Loucy (cell line): ENCODE results near the gene CD86.

Experiments
- EZH2phosphoT487 ChIP-seq: fragments of 200-600 bp; IDR thresholded peaks from 2 replicates; pipeline ENCODE4 v1.6.1; 2018; ENCODE audit warnings: antibody characterized with exemption, mild to moderate bottlenecking, moderate library complexity, borderline replicate concordance
- TF ChIP-seq, protein P1 (sequence below): fragments of 200-600 bp; sonication (generic); conservative IDR thresholded peaks from 2 replicates; pipeline ENCODE4 v1.5.1; 2014; ENCODE audit warnings: mild to moderate bottlenecking, antibody characterized with exemption, low read length

DNA sequence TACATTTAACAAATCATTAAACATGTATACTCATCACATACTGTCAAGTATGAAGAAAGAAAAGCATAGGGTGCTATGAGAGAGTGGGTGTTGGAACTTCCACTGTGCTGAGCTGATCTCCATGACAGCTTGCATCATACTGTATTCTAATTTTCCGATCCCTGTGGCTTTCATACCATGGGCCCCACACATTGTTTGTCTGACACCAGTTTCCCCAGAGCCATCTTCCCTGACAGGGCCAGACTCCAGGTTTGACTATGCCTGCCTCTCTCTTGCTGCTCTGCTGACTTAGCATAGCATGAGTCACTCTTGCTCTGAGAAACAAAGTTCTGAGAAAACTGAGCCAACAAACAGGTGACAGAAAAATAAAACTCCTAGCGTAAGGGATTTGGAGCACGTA lies 91.3 kb downstream of the CD86 start:
- TF ChIP-seq, protein P1, sequence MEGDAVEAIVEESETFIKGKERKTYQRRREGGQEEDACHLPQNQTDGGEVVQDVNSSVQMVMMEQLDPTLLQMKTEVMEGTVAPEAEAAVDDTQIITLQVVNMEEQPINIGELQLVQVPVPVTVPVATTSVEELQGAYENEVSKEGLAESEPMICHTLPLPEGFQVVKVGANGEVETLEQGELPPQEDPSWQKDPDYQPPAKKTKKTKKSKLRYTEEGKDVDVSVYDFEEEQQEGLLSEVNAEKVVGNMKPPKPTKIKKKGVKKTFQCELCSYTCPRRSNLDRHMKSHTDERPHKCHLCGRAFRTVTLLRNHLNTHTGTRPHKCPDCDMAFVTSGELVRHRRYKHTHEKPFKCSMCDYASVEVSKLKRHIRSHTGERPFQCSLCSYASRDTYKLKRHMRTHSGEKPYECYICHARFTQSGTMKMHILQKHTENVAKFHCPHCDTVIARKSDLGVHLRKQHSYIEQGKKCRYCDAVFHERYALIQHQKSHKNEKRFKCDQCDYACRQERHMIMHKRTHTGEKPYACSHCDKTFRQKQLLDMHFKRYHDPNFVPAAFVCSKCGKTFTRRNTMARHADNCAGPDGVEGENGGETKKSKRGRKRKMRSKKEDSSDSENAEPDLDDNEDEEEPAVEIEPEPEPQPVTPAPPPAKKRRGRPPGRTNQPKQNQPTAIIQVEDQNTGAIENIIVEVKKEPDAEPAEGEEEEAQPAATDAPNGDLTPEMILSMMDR = no peak
- no peak for TF ChIP-seq EZH2phosphoT487
